HG02884 (cell line): Measurements from ENCODE around the gene BNC1.

Source experiments
- ATAC-seq: cut with Tn5 transposase; IDR thresholded peaks from one replicate; pipeline ENCODE4 v1.9.1; 2021; ENCODE audit warnings: mild to moderate bottlenecking, moderate library complexity; ENCODE audit not compliant: unreplicated experiment

Gene BNC1, protein sequence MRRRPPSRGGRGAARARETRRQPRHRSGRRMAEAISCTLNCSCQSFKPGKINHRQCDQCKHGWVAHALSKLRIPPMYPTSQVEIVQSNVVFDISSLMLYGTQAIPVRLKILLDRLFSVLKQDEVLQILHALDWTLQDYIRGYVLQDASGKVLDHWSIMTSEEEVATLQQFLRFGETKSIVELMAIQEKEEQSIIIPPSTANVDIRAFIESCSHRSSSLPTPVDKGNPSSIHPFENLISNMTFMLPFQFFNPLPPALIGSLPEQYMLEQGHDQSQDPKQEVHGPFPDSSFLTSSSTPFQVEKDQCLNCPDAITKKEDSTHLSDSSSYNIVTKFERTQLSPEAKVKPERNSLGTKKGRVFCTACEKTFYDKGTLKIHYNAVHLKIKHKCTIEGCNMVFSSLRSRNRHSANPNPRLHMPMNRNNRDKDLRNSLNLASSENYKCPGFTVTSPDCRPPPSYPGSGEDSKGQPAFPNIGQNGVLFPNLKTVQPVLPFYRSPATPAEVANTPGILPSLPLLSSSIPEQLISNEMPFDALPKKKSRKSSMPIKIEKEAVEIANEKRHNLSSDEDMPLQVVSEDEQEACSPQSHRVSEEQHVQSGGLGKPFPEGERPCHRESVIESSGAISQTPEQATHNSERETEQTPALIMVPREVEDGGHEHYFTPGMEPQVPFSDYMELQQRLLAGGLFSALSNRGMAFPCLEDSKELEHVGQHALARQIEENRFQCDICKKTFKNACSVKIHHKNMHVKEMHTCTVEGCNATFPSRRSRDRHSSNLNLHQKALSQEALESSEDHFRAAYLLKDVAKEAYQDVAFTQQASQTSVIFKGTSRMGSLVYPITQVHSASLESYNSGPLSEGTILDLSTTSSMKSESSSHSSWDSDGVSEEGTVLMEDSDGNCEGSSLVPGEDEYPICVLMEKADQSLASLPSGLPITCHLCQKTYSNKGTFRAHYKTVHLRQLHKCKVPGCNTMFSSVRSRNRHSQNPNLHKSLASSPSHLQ

DNA sequence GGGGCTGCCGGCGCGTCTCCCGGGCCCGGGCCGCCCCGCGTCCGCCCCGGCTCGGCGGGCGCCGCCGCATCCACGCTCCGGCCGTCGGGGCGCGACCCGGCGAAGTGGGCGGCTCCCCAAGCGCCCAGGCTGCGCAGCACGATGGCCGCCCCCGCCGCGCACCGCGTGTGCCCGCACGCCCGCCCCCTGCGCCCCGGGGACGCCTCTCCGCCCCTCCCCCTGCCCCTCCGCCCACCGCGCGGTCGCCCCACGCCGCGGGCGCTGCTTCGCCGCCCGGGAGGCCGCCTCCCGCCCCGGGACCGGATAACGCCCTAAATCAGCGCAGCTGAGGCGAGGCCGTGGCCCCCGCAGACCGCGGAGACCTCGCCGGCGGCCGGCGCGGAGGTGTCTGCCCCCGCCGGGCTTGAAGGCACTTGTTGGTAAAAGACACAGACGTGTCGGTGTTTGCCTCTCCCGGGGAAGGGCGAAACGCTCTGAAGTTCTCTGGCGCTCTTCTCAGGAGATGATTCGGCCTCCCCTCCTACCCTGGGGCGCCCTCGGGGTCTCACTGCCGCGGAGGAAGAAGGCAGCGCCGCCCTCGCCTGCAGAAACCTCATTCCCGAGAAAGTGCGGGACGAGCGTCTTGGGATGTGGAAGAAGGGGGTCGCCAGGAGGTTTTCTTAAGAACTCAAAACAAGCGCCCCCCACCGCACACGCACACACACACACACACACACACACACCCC, at the start of gene BNC1:
TSS of gene BNC1 (minus strand) at position 106 of the 725 bp plus-strand sequence. CDS start at position 70, 36 bp downstream.
- no peak for ATAC-seq

- no peak for ATAC-seq
Measured at GRCh38 chr15:83327041-83327440, 42.6 kb upstream of the BNC1 start.

- no peak for ATAC-seq
Measured at GRCh38 chr15:83324799-83325198, 40.3 kb upstream of the BNC1 start.

GRCh38 chr15:83323296-83323711, 38.8 kb upstream of the BNC1 start:
- no peak for ATAC-seq

GRCh38 chr15:83322691-83323090, 38.2 kb upstream of the BNC1 start:
- no peak for ATAC-seq

- no peak for ATAC-seq
Measured at GRCh38 chr15:83322061-83322460, 37.6 kb upstream of the BNC1 start.

GRCh38 chr15:83320844-83321243, 36.4 kb upstream of the BNC1 start:
- no peak for ATAC-seq

DNA sequence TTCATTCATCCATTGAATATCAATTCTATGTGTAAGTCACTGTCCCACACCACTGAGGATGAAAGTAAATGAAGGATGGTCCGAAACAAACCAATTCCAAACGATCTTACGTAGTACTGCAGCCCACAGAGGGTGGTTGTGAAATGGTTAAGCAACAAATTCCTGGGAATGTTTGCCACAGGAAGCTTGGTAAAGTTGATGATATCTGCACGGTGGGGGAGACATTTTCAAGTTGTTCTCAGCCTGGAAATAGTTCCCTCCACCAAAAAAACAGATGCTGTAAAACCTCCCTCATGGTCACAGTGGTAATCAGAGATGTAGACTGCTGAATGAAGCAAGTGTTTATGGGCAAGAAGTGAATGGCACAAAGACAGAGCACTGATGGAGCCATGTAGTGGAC, 35.9 kb upstream of the BNC1 start:
- no peak for ATAC-seq

- no peak for ATAC-seq
Measured at GRCh38 chr15:83319771-83320170, 35.3 kb upstream of the BNC1 start.

GRCh38 chr15:83318861-83319415, 34.5 kb upstream of the BNC1 start:
- no peak for ATAC-seq

- no peak for ATAC-seq
Measured at GRCh38 chr15:83318036-83318435, 33.6 kb upstream of the BNC1 start.

- no peak for ATAC-seq
Measured at GRCh38 chr15:83312071-83312470, 27.6 kb upstream of the BNC1 start.

DNA sequence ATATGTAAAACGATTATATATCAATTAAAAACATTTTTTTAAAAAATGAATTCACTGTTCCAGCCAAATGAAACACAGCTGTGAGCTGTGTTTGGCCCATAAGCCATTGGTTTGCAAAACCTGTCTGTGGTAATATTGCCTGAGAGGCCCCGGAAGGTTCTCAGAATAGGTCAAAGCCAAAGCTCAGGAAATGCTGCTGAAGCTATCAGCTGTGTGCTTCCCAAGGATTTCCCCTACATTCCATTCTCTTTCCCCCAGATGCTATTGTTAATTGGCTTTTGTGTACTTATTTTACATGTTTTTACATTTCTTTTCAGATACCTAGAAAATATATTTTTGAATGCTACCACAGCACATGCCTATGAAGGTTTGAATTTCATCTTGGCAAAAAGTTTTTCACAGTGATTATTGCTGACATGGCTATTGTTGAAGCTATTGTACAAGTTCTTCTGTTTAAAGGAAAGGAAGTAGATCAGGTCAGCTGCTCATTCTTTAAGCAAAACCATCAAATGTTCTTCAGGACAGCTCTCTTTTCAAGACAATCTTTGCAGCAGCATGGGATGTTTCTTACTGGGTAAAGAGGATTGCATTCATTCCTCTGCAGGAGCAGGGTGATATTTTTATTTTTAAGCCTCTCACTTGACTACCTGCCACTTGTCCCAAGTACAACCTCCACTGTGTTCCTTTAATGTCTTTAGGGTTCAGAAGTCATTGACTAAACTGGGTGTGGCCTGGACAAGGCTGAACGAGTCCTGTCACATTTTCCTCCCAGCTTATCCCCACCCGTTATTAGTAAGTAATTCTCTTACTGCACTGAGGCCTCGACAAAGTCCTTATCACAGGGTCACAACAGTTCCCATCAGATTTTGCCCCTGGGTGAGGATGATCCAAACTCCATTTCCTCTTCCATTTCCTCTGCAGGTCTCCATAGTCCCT, 26.3 kb upstream of the BNC1 start:
- no peak for ATAC-seq

- ATAC-seq, result no peak
Measured at GRCh38 chr15:83308671-83309070, 24.2 kb upstream of the BNC1 start.

- ATAC-seq, result no peak
Measured at GRCh38 chr15:83306561-83306960, 22.1 kb upstream of the BNC1 start.

DNA sequence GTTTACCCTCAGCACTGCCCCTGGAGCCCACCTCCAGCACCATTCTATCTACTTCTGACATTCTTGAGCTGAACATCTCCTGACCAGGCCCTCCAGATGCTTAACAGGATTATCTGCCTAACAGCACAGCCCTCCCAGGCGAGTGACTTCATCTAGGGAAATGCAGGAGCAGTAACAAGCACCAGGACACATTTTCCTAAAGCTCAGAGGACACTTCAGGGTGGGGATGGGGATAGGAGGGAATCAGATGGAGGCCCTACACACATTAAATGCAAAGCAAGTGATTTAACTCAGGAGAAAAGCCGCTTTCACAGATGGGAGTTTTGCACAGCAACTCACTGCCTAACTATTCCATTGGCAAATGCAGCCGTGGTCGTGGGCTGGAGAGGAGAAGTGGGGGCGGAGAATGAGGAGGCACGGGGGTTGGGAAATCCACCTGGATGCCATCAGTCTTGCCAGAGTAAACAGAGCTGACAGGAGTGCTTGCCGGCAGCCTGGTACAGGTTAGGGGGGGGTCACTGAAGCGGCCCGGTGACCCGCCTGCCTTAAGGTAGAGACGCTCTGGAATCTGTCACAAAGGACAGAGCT, 21.3 kb upstream of the BNC1 start:
- no peak for ATAC-seq

- no peak for ATAC-seq
Measured at GRCh38 chr15:83304861-83305703, 20.6 kb upstream of the BNC1 start.

- no peak for ATAC-seq
Measured at GRCh38 chr15:83303535-83303934, 19.1 kb upstream of the BNC1 start.
